ENCODE data around the gene PDE4A. TPM values are rescaled to one million over a fixed set of nuclear protein-coding genes. Genes with fewer than 3 reads are reported as not detected.

Gene PDE4A
- total and polyA plus RNA-seq, 2 experiments from 2014 or later = 5.2 to 5.4 TPM

GRCh38 chr19:10428996-10429381 is 8.7 kb downstream of the PDE4A start:
- Histone ChIP-seq H3K27me3 (ENCODE audit: insufficient read depth) (peaks cover 98% of the 10 kb centered on the region), H4K20me1 (replicated peaks; ENCODE audit: insufficient read depth) (no peaks in the 10 kb centered on the region), H3K4me1 (ENCODE audit: insufficient read depth) (peaks cover 15% of the 10 kb centered on the region; the same call in 1 of the 2 replicates), H3K36me3 (ENCODE audit: insufficient read depth) (no peaks in the 10 kb centered on the region), H2AFZ (no peak overlapping the region), H3K27ac (ENCODE audit: low read depth) (no peak overlapping the region), H3F3A (replicated peaks; ENCODE audit: low read depth) (peaks cover 16% of the 10 kb centered on the region; the same call in 1 of the 2 replicates), H3K4me2 (no peak overlapping the region), H3K9me2 (ENCODE audit: insufficient read depth) (no peaks in the 10 kb centered on the region), H3K79me2 (replicated peaks; ENCODE audit: insufficient read depth) (no peaks in the 10 kb centered on the region), H3K4me3 (no peak overlapping the region)
- DNase-seq (ENCODE audit: low spot score) (no peak), ATAC-seq (no peak)
- peaks cover 90% of the 10 kb centered on the region for H3K27me3 Mint-ChIP-seq (ENCODE audit: insufficient read depth, low read depth, poor library complexity)
- H3K4me1 Mint-ChIP-seq = peaks cover 21% of the 10 kb centered on the region
- H3K36me3 Mint-ChIP-seq (ENCODE audit: low read depth) = peaks cover 4% of the 10 kb centered on the region; the same call in 2 of the 3 replicates
- TF ChIP-seq NANOG (IDR thresholded peaks at IDR 0.05; ENCODE audit: borderline replicate concordance) (no peak), STAT1 (IDR thresholded peaks at IDR 0.05; ENCODE audit: unreplicated experiment) (no peak), CTCF (conservative IDR thresholded peaks at IDR 0.05; ENCODE audit: low read depth in 2 of 2) (no peak), EZH2phosphoT487 (IDR thresholded peaks at IDR 0.05; ENCODE audit: unreplicated experiment) (no peak), EZH2 (IDR thresholded peaks at IDR 0.05; ENCODE audit: low read depth, unreplicated experiment) (no peak), CREB1 (CRISPR knock-in tag; IDR thresholded peaks at IDR 0.05; ENCODE audit: low read depth) (no peak), POLR2AphosphoS5 (IDR thresholded peaks at IDR 0.05; ENCODE audit: low read depth) (no peak), ZNF331 (CRISPR knock-in tag; IDR thresholded peaks at IDR 0.05; ENCODE audit: low read depth) (no peak)
- TF ChIP-seq, protein P1, sequence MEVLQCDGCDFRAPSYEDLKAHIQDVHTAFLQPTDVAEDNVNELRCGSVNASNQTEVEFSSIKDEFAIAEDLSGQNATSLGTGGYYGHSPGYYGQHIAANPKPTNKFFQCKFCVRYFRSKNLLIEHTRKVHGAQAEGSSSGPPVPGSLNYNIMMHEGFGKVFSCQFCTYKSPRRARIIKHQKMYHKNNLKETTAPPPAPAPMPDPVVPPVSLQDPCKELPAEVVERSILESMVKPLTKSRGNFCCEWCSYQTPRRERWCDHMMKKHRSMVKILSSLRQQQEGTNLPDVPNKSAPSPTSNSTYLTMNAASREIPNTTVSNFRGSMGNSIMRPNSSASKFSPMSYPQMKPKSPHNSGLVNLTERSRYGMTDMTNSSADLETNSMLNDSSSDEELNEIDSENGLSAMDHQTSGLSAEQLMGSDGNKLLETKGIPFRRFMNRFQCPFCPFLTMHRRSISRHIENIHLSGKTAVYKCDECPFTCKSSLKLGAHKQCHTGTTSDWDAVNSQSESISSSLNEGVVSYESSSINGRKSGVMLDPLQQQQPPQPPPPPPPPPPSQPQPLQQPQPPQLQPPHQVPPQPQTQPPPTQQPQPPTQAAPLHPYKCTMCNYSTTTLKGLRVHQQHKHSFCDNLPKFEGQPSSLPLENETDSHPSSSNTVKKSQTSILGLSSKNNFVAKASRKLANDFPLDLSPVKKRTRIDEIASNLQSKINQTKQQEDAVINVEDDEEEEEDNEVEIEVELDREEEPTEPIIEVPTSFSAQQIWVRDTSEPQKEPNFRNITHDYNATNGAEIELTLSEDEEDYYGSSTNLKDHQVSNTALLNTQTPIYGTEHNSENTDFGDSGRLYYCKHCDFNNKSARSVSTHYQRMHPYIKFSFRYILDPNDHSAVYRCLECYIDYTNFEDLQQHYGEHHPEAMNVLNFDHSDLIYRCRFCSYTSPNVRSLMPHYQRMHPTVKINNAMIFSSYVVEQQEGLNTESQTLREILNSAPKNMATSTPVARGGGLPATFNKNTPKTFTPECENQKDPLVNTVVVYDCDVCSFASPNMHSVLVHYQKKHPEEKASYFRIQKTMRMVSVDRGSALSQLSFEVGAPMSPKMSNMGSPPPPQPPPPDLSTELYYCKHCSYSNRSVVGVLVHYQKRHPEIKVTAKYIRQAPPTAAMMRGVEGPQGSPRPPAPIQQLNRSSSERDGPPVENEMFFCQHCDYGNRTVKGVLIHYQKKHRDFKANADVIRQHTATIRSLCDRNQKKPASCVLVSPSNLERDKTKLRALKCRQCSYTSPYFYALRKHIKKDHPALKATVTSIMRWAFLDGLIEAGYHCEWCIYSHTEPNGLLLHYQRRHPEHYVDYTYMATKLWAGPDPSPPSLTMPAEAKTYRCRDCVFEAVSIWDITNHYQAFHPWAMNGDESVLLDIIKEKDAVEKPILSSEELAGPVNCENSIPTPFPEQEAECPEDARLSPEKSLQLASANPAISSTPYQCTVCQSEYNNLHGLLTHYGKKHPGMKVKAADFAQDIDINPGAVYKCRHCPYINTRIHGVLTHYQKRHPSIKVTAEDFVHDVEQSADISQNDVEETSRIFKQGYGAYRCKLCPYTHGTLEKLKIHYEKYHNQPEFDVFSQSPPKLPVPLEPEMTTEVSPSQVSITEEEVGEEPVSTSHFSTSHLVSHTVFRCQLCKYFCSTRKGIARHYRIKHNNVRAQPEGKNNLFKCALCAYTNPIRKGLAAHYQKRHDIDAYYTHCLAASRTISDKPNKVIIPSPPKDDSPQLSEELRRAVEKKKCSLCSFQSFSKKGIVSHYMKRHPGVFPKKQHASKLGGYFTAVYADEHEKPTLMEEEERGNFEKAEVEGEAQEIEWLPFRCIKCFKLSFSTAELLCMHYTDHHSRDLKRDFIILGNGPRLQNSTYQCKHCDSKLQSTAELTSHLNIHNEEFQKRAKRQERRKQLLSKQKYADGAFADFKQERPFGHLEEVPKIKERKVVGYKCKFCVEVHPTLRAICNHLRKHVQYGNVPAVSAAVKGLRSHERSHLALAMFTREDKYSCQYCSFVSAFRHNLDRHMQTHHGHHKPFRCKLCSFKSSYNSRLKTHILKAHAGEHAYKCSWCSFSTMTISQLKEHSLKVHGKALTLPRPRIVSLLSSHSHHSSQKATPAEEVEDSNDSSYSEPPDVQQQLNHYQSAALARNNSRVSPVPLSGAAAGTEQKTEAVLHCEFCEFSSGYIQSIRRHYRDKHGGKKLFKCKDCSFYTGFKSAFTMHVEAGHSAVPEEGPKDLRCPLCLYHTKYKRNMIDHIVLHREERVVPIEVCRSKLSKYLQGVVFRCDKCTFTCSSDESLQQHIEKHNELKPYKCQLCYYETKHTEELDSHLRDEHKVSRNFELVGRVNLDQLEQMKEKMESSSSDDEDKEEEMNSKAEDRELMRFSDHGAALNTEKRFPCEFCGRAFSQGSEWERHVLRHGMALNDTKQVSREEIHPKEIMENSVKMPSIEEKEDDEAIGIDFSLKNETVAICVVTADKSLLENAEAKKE (CRISPR knock-in tag; IDR thresholded peaks at IDR 0.05) = no peak
- no peak overlapping the region for H3K4me3 Mint-ChIP-seq
- H3K9me3 Mint-ChIP-seq = peaks cover 4% of the 10 kb centered on the region; the same call in 2 of the 3 replicates
- no peak overlapping the region for H3K27ac Mint-ChIP-seq

All from GM23338 (cell line).